Measurements from ENCODE around the gene KLHL29.

Gene KLHL29

GRCh38 chr2:23423873-23424680 lies 39.1 kb downstream of the KLHL29 start:
- H3K27ac Mint-ChIP-seq: no peak overlapping the region
- H3K4me3 Mint-ChIP-seq: no peak overlapping the region
- no peaks in the 10 kb centered on the region for H3K4me1 Mint-ChIP-seq (ENCODE audit: low read depth in 2 of 2)
- DNase-seq (no peak), ATAC-seq (replicated peaks) (no peak)
- no peaks in the 10 kb centered on the region for H3K36me3 Mint-ChIP-seq (ENCODE audit: insufficient read depth)
- H3K9me3 Mint-ChIP-seq: no peaks in the 10 kb centered on the region
- H3K27me3 Mint-ChIP-seq: peaks cover 0 to 19% of the 10 kb centered on the region in 2 donors

- Mint-ChIP-seq H3K27ac (no peak overlapping the region), H3K27me3 (peaks cover 0 to 29% of the 10 kb centered on the region in 2 donors), H3K4me1 (ENCODE audit: low read depth in 2 of 2) (no peaks in the 10 kb centered on the region), H3K36me3 (ENCODE audit: insufficient read depth) (no peaks in the 10 kb centered on the region), H3K4me3 (no peak overlapping the region), H3K9me3 (no peaks in the 10 kb centered on the region)
- no peak for DNase-seq
- no peak for ATAC-seq (replicated peaks)
Observed at GRCh38 chr2:23425338-23425871, 40.4 kb downstream of the KLHL29 start.

GRCh38 chr2:23425885-23426262 lies 40.9 kb downstream of the KLHL29 start:
- Mint-ChIP-seq H3K27ac (no peak overlapping the region), H3K9me3 (no peaks in the 10 kb centered on the region), H3K4me1 (ENCODE audit: low read depth in 2 of 2) (no peaks in the 10 kb centered on the region), H3K36me3 (ENCODE audit: insufficient read depth) (no peaks in the 10 kb centered on the region), H3K27me3 (peaks cover 0 to 34% of the 10 kb centered on the region in 2 donors), H3K4me3 (no peak overlapping the region)
- no peak for DNase-seq
- ATAC-seq (replicated peaks): no peak

GRCh38 chr2:23426263-23426905 lies 41.4 kb downstream of the KLHL29 start:
- DNase-seq (no peak), ATAC-seq (replicated peaks) (no peak)
- no peaks in the 10 kb centered on the region for H3K9me3 Mint-ChIP-seq
- no peak overlapping the region for H3K4me3 Mint-ChIP-seq
- no peaks in the 10 kb centered on the region for H3K4me1 Mint-ChIP-seq (ENCODE audit: low read depth in 2 of 2)
- peaks cover 0 to 38% of the 10 kb centered on the region in 2 donors for H3K27me3 Mint-ChIP-seq
- no peak overlapping the region for H3K27ac Mint-ChIP-seq
- no peaks in the 10 kb centered on the region for H3K36me3 Mint-ChIP-seq (ENCODE audit: insufficient read depth)

GRCh38 chr2:23427350-23427749 lies 42.4 kb downstream of the KLHL29 start:
- Mint-ChIP-seq H3K36me3 (ENCODE audit: insufficient read depth) (no peaks in the 10 kb centered on the region), H3K4me1 (ENCODE audit: low read depth in 2 of 2) (no peaks in the 10 kb centered on the region), H3K4me3 (no peak overlapping the region), H3K27ac (no peak overlapping the region), H3K9me3 (no peaks in the 10 kb centered on the region), H3K27me3 (peaks cover 0 to 41% of the 10 kb centered on the region in 2 donors)
- DNase-seq (no peak), ATAC-seq (replicated peaks) (no peak)

- no peak for DNase-seq
- no peak for ATAC-seq (replicated peaks)
- Mint-ChIP-seq H3K27ac (no peak overlapping the region), H3K4me1 (ENCODE audit: low read depth in 2 of 2) (no peaks in the 10 kb centered on the region), H3K27me3 (peaks cover 0 to 47% of the 10 kb centered on the region in 2 donors), H3K4me3 (no peak overlapping the region), H3K36me3 (ENCODE audit: insufficient read depth) (no peaks in the 10 kb centered on the region), H3K9me3 (no peaks in the 10 kb centered on the region)
Observed at GRCh38 chr2:23427976-23428375, 43.0 kb downstream of the KLHL29 start.

- no peaks in the 10 kb centered on the region for H3K4me1 Mint-ChIP-seq (ENCODE audit: low read depth in 2 of 2)
- no peak overlapping the region for H3K4me3 Mint-ChIP-seq
- DNase-seq (no peak), ATAC-seq (replicated peaks) (no peak)
- H3K36me3 Mint-ChIP-seq (ENCODE audit: insufficient read depth): no peaks in the 10 kb centered on the region
- H3K27ac Mint-ChIP-seq: no peak overlapping the region
- no peaks in the 10 kb centered on the region for H3K9me3 Mint-ChIP-seq
- peaks cover 0 to 51% of the 10 kb centered on the region in 2 donors for H3K27me3 Mint-ChIP-seq
Observed at GRCh38 chr2:23429036-23429435, 44.1 kb downstream of the KLHL29 start.

GRCh38 chr2:23430263-23430662 lies 45.3 kb downstream of the KLHL29 start:
- no peaks in the 10 kb centered on the region for H3K4me1 Mint-ChIP-seq (ENCODE audit: low read depth in 2 of 2)
- no peaks in the 10 kb centered on the region for H3K36me3 Mint-ChIP-seq (ENCODE audit: insufficient read depth)
- H3K9me3 Mint-ChIP-seq: no peaks in the 10 kb centered on the region
- H3K4me3 Mint-ChIP-seq: no peak overlapping the region
- H3K27me3 Mint-ChIP-seq: peaks cover 0 to 59% of the 10 kb centered on the region in 2 donors
- DNase-seq (no peak), ATAC-seq (replicated peaks) (no peak)
- no peak overlapping the region for H3K27ac Mint-ChIP-seq

- Mint-ChIP-seq H3K27me3 (peaks cover 0 to 59% of the 10 kb centered on the region in 2 donors), H3K9me3 (no peaks in the 10 kb centered on the region), H3K4me3 (no peak overlapping the region), H3K4me1 (ENCODE audit: low read depth in 2 of 2) (no peaks in the 10 kb centered on the region), H3K27ac (no peak overlapping the region), H3K36me3 (ENCODE audit: insufficient read depth) (no peaks in the 10 kb centered on the region)
- no peak for DNase-seq
- no peak for ATAC-seq (replicated peaks)
Observed at GRCh38 chr2:23432531-23432930, 47.6 kb downstream of the KLHL29 start.

- no peaks in the 10 kb centered on the region for H3K9me3 Mint-ChIP-seq
- H3K27me3 Mint-ChIP-seq: peaks cover 0 to 53% of the 10 kb centered on the region in 2 donors
- H3K36me3 Mint-ChIP-seq (ENCODE audit: insufficient read depth): no peaks in the 10 kb centered on the region
- H3K27ac Mint-ChIP-seq: no peak overlapping the region
- DNase-seq: no peak
- no peaks in the 10 kb centered on the region for H3K4me1 Mint-ChIP-seq (ENCODE audit: low read depth in 2 of 2)
- no peak for ATAC-seq (replicated peaks)
- H3K4me3 Mint-ChIP-seq: no peak overlapping the region
Observed at GRCh38 chr2:23433282-23433681, 48.3 kb downstream of the KLHL29 start.

- H3K36me3 Mint-ChIP-seq (ENCODE audit: insufficient read depth): no peaks in the 10 kb centered on the region
- DNase-seq (no peak), ATAC-seq (replicated peaks) (no peak)
- peaks cover 0 to 42% of the 10 kb centered on the region in 2 donors for H3K27me3 Mint-ChIP-seq
- no peaks in the 10 kb centered on the region for H3K4me1 Mint-ChIP-seq (ENCODE audit: low read depth in 2 of 2)
- H3K4me3 Mint-ChIP-seq: no peak overlapping the region
- no peaks in the 10 kb centered on the region for H3K9me3 Mint-ChIP-seq
- H3K27ac Mint-ChIP-seq: no peak overlapping the region
Observed at GRCh38 chr2:23434721-23435121, 49.7 kb downstream of the KLHL29 start.

- no peaks in the 10 kb centered on the region for H3K36me3 Mint-ChIP-seq (ENCODE audit: insufficient read depth)
- H3K27me3 Mint-ChIP-seq: peaks cover 0 to 36% of the 10 kb centered on the region in 2 donors
- ATAC-seq (replicated peaks) (no peak), DNase-seq (no peak)
- H3K27ac Mint-ChIP-seq: no peak overlapping the region
- H3K4me1 Mint-ChIP-seq (ENCODE audit: low read depth in 2 of 2): no peaks in the 10 kb centered on the region
- H3K4me3 Mint-ChIP-seq: no peak overlapping the region
- H3K9me3 Mint-ChIP-seq: no peaks in the 10 kb centered on the region
Observed at GRCh38 chr2:23435250-23436035, 50.5 kb downstream of the KLHL29 start.

- Mint-ChIP-seq H3K27ac (no peak overlapping the region), H3K4me3 (no peak overlapping the region), H3K4me1 (ENCODE audit: low read depth in 2 of 2) (no peaks in the 10 kb centered on the region), H3K36me3 (ENCODE audit: insufficient read depth) (no peaks in the 10 kb centered on the region), H3K27me3 (peaks cover 0 to 27% of the 10 kb centered on the region in 2 donors), H3K9me3 (no peaks in the 10 kb centered on the region)
- no peak for DNase-seq
- ATAC-seq (replicated peaks): no peak
Observed at GRCh38 chr2:23436346-23437098, 51.5 kb downstream of the KLHL29 start.
